OCI-LY7 (cell line): ENCODE measurements around the gene NUP58. TPM values are rescaled to one million over a fixed set of nuclear protein-coding genes. Genes with fewer than 3 reads are reported as not detected.

Experiments
- BruUV-seq: library from RNA; stranded (reverse); fragments of 400-500 nt; replicated peaks from 2 replicates; lab custom pipeline; 2021; lab: Mats Ljungman, UMichigan
- CTCF ChIA-PET: fragments of 300-600 bp; sonication (Branson Sonifier 250); formaldehyde crosslinking; loops from one replicate; lab custom pipeline; 2022; ENCODE audit warnings: antibody characterized with exemption; ENCODE audit not compliant: unreplicated experiment; lab: Charles Lee
- POLR2A ChIA-PET: fragments of 300-600 bp; sonication (Branson Sonifier 250); formaldehyde crosslinking; loops from one replicate; lab custom pipeline; 2022; ENCODE audit warnings: antibody characterized with exemption; lab: Charles Lee
- DNase-seq: peaks from one replicate; pipeline ENCODE4 v3.0.0-alpha.2; 2015; ENCODE audit warnings: low spot score
- H2AFZ ChIP-seq: fragments of 200-600 bp; sonication (generic), shearing (Covaris generic); 2 replicates; pipeline ENCODE4 v1.6.1; 2014; ENCODE audit warnings: mild to moderate bottlenecking, antibody characterized with exemption, low read length, moderate library complexity
- H3K27ac ChIP-seq: fragments of 200-600 bp; sonication (generic); 2 replicates; pipeline ENCODE4 v1.5.1; 2014; ENCODE audit warnings: mixed run types, low read depth, mild to moderate bottlenecking, moderate library complexity, low read length, inconsistent platforms; ENCODE audit not compliant: poor library complexity, severe bottlenecking
- H3K36me3 ChIP-seq: fragments of 200-600 bp; sonication (generic); 2 replicates; pipeline ENCODE4 v1.6.1; 2014; ENCODE audit warnings: mild to moderate bottlenecking, antibody characterized with exemption, low read length, moderate library complexity, mixed read lengths; ENCODE audit not compliant: insufficient read depth
- H3K4me1 ChIP-seq: fragments of 200-600 bp; sonication (generic); 2 replicates; pipeline ENCODE4 v1.5.1; 2014; ENCODE audit warnings: mild to moderate bottlenecking, low read length; ENCODE audit not compliant: insufficient read depth, poor library complexity, severe bottlenecking
- H3K4me2 ChIP-seq: fragments of 200-600 bp; sonication (generic); 2 replicates; pipeline ENCODE4 v1.6.1; 2014; ENCODE audit warnings: mild to moderate bottlenecking, low read length
- H3K4me3 ChIP-seq: fragments of 200-600 bp; sonication (generic); 2 replicates; pipeline ENCODE4 v1.5.1; 2014; ENCODE audit warnings: mild to moderate bottlenecking, low read depth, low read length; ENCODE audit not compliant: poor library complexity, severe bottlenecking
- H3K79me2 ChIP-seq: fragments of 200-600 bp; sonication (generic); 2 replicates; pipeline ENCODE4 v1.6.1; 2016; ENCODE audit warnings: low read depth, mild to moderate bottlenecking, low read length, moderate library complexity, mixed read lengths; ENCODE audit not compliant: insufficient read depth
- H3K9me2 ChIP-seq: fragments of 200-600 bp; sonication (generic); 2 replicates; pipeline ENCODE4 v1.6.1; 2016; ENCODE audit warnings: mild to moderate bottlenecking, low read length, mixed read lengths; ENCODE audit not compliant: insufficient read depth
- H3K9me3 ChIP-seq: fragments of 200-600 bp; sonication (generic); 2 replicates; pipeline ENCODE4 v1.6.1; 2014; ENCODE audit warnings: mild to moderate bottlenecking, mixed run types, low read length, mixed read lengths
- H4K20me1 ChIP-seq: fragments of 200-600 bp; sonication (generic); 2 replicates; pipeline ENCODE4 v1.6.1; 2014; ENCODE audit warnings: mild to moderate bottlenecking, antibody characterized with exemption, low read length, moderate library complexity, mixed read lengths; ENCODE audit not compliant: insufficient read depth
- CTCF ChIP-seq: fragments of 200-600 bp; sonication (generic); conservative IDR thresholded peaks from 2 replicates; pipeline ENCODE4 v1.5.1; 2014; ENCODE audit warnings: mild to moderate bottlenecking, antibody characterized with exemption, low read length, moderate library complexity, mixed read lengths
- EZH2phosphoT487 ChIP-seq: fragments of 200-600 bp; sonication (generic); IDR thresholded peaks from 2 replicates; pipeline ENCODE4 v1.6.1; 2018; ENCODE audit warnings: low read depth, borderline replicate concordance, mild to moderate bottlenecking, mixed run types, antibody characterized with exemption, low read length, moderate library complexity, mixed read lengths
- intact Hi-C: fragments of 100-400 bp; cut with micrococcal nuclease; formaldehyde crosslinking; loops from one replicate; pipeline ENCODE4 v1.10.0; 2022; ENCODE audit not compliant: unreplicated experiment
- total RNA-seq, 2 experiments: library from RNA; depleted of rRNA in 1 of 2; stranded (reverse); fragments of >200 nt in 1 of 2; shearing (Covaris generic) in 1 of 2; gene quantifications; 2 replicates each; pipeline ENCODE4 v1.2.3, GENCODE V29; 2014 to 2022

The NUP58 gene
- total RNA-seq, 2 experiments from 2014 or later = 82.7 to 127 TPM

GRCh38 chr13:25281935-25282332 lies 19.5 kb upstream of the NUP58 start:
- intact Hi-C loops = loop anchor here (10.0 kb wide), 1 partner anchor 1893 kb away; the partner anchor contains the start of gene USP12
- Histone ChIP-seq H3K4me1 (peaks cover 29% of the 10 kb centered on the region), H3K4me2 (peak overlapping the region; percentile 13; the same call in 1 of the 2 replicates), H3K36me3 (peaks cover 27% of the 10 kb centered on the region), H3K79me2 (peaks cover 78% of the 10 kb centered on the region), H3K9me3 (no peaks in the 10 kb centered on the region), H4K20me1 (peaks cover 12% of the 10 kb centered on the region), H3K9me2 (no peaks in the 10 kb centered on the region), H3K4me3 (no peak overlapping the region), H3K27ac (peak overlapping the region; percentile 5), H2AFZ (no peak overlapping the region)
- ChIA-PET CTCF (no interaction called here), POLR2A (no interaction called here)
- no TSS peak for BruUV-seq
- DNase-seq = no peak
- TF ChIP-seq EZH2phosphoT487 (no peak), CTCF (no peak)

- BruUV-seq = TSS peak; percentile 78
- H3K4me2 ChIP-seq = peak overlapping the region; percentile 89
Measured at GRCh38 chr13:25286308-25286968, 15.0 kb upstream of the NUP58 start.

More at GRCh38 chr13:25286308-25286968, 15.0 kb upstream of the NUP58 start:
- POLR2A ChIA-PET = interaction anchor here (0.7 to 2.0 kb wide), 5 partner anchors 15 to 202 kb away, joined by 3 to 8 read pairs (median 3); partner anchors contain the start of gene NUP58
- H4K20me1 ChIP-seq = peaks cover 12% of the 10 kb centered on the region; the same call in 1 of the 2 replicates
- no peaks in the 10 kb centered on the region for H3K9me3 ChIP-seq
- H3K4me3 ChIP-seq = peak overlapping the region; percentile 97
- H3K27ac ChIP-seq = peak overlapping the region; percentile 92
- peak; percentile 72 for DNase-seq
- TF ChIP-seq CTCF (no peak), EZH2phosphoT487 (no peak)
- H3K79me2 ChIP-seq = peaks cover 48% of the 10 kb centered on the region
- H3K9me2 ChIP-seq = no peaks in the 10 kb centered on the region
- H2AFZ ChIP-seq = peak overlapping the region; percentile 76
- intact Hi-C loops = loop anchor here (10.0 kb wide), 1 partner anchor 1888 kb away; the partner anchor contains the start of gene USP12
- H3K4me1 ChIP-seq = peaks cover 39% of the 10 kb centered on the region
- H3K36me3 ChIP-seq = peaks cover 16% of the 10 kb centered on the region
- CTCF ChIA-PET = interaction anchor here (0.6 to 1.1 kb wide), 2 partner anchors 11 to 64 kb away, joined by 3 to 4 read pairs; no protein-coding TSS in a partner anchor
